K562 (cell line): ENCODE results near the gene RBM28. TPM values are rescaled to one million over a fixed set of nuclear protein-coding genes. Genes with fewer than 3 reads are reported as not detected.

Source experiments
- CHD2 ChIP-seq: IDR thresholded peaks from 2 replicates; pipeline ENCODE4 v1.6.1; 2011; ENCODE audit warnings: low read depth, low read length
- CLOCK ChIP-seq: fragments of 250-450 bp; sonication (Bioruptor Pico); IDR thresholded peaks from 2 replicates; pipeline ENCODE4 v1.4.0; 2020; ENCODE audit warnings: mild to moderate bottlenecking, moderate library complexity, borderline replicate concordance
- CSDE1 ChIP-seq, 2 experiments: fragments of 450-650 bp; IDR thresholded peaks; 2 replicates each; pipeline ENCODE4 v1.6.1; 2016; ENCODE audit warnings: mild to moderate bottlenecking in 1 of 2
- FOXJ2 ChIP-seq: fragments of 200-800 bp; sonication (Bioruptor generic); IDR thresholded peaks from 2 replicates; pipeline ENCODE4 v1.6.1; 2016; ENCODE audit warnings: missing genetic modification characterization, missing compliant biosample characterization
- FOXK1 ChIP-seq: sonication (generic); formaldehyde crosslinking; IDR thresholded peaks from 2 replicates; pipeline ENCODE4 v1.8.0; 2022; ENCODE audit warnings: missing genetic modification reagents, mild to moderate bottlenecking, borderline replicate concordance
- HEY1 ChIP-seq: fragments of 250-450 bp; sonication (Bioruptor Pico); IDR thresholded peaks from 2 replicates; pipeline ENCODE4 v1.5.0; 2020; ENCODE audit warnings: mild to moderate bottlenecking, moderate library complexity, borderline replicate concordance
- HNRNPUL1 ChIP-seq: fragments of 200-400 bp; formaldehyde crosslinking; IDR thresholded peaks from 2 replicates; pipeline ENCODE4 v1.6.1; 2017; ENCODE audit warnings: low read length
- KDM4B ChIP-seq, 2 experiments: fragments of 450-650 bp in 1 of 2; sonication (generic) in 1 of 2; IDR thresholded peaks; 2 replicates each; pipeline ENCODE4 v1.6.1; 2016 to 2017; ENCODE audit warnings: borderline replicate concordance in 2 of 2, antibody characterized with exemption in 1 of 2, low read depth in 1 of 2, mild to moderate bottlenecking in 1 of 2
- LEF1 ChIP-seq: fragments of 450-650 bp; IDR thresholded peaks from 2 replicates; pipeline ENCODE4 v1.6.1; 2016; ENCODE audit warnings: mild to moderate bottlenecking
- MYC ChIP-seq, 2 experiments: fragments of 250-450 bp in 1 of 2; sonication (Bioruptor Pico) in 1 of 2; IDR thresholded peaks; 2 replicates each; pipeline versions ENCODE4 v1.5.1 to v1.6.1; 2012 to 2021; ENCODE audit warnings: low read depth in 2 of 2, borderline replicate concordance in 1 of 2, improper control_type of control experiment in 1 of 2, low read length in 1 of 2, mild to moderate bottlenecking in 1 of 2, moderate library complexity in 1 of 2
- NELFE ChIP-seq: IDR thresholded peaks from 2 replicates; pipeline ENCODE4 v1.6.1; 2011; ENCODE audit warnings: mild to moderate bottlenecking; ENCODE audit not compliant: insufficient read depth, insufficient read length
- PHF8 ChIP-seq: fragments of 200-600 bp; sonication (generic); IDR thresholded peaks from 2 replicates; pipeline ENCODE4 v1.6.1; 2012; ENCODE audit warnings: mixed run types, mild to moderate bottlenecking, inconsistent platforms, low read length, moderate library complexity, borderline replicate concordance
- POLR2AphosphoS2 ChIP-seq: IDR thresholded peaks from 2 replicates; pipeline ENCODE4 v1.6.1; 2012; ENCODE audit warnings: low read length, improper control_type of control experiment
- POLR2G ChIP-seq: fragments of 200-400 bp; formaldehyde crosslinking; IDR thresholded peaks from 2 replicates; pipeline ENCODE4 v1.6.1; 2017; ENCODE audit warnings: low read depth, mild to moderate bottlenecking, antibody characterized with exemption, low read length, moderate library complexity
- POLR3G ChIP-seq: IDR thresholded peaks from 2 replicates; pipeline ENCODE4 v1.6.1; 2011; ENCODE audit not compliant: insufficient read length, insufficient replicate concordance; ENCODE audit errors: extremely low read depth
- RAD21 ChIP-seq, 2 experiments: fragments of 250-450 bp in 1 of 2; fragments of 450-650 bp in 1 of 2; sonication (Bioruptor Pico) in 1 of 2; formaldehyde crosslinking in 1 of 2; IDR thresholded peaks in 1 of 2; conservative IDR thresholded peaks in 1 of 2; 2 replicates each; pipeline versions ENCODE4 v1.4.0 to v1.8.0; 2020 to 2022; ENCODE audit warnings: mild to moderate bottlenecking in 2 of 2, moderate library complexity in 1 of 2
- SMARCA4 ChIP-seq: fragments of 450-650 bp; IDR thresholded peaks from 2 replicates; pipeline ENCODE4 v1.6.1; 2016
- STAT5A ChIP-seq: IDR thresholded peaks from 2 replicates; pipeline ENCODE4 v1.6.1; 2012; ENCODE audit warnings: low read length, inconsistent platforms, borderline replicate concordance
- ZBTB2 ChIP-seq: fragments of 450-650 bp; IDR thresholded peaks from 2 replicates; pipeline ENCODE4 v1.6.1; 2016; ENCODE audit warnings: antibody characterized with exemption
- ZBTB26 ChIP-seq: fragments of 450-650 bp; formaldehyde crosslinking; IDR thresholded peaks from 2 replicates; pipeline ENCODE4 v1.4.0; 2022; ENCODE audit warnings: missing genetic modification characterization
- polyA plus RNA-seq, 8 experiments: library from polyadenylated mRNA; depleted of rRNA in 4 of 8; stranded (reverse) in 5 of 8; unstranded in 3 of 8; fragments of >200 nt; fragmentation: Nextera tagmentation in 2 of 8; fragmentation: Illumina TruSeq in 1 of 8; extraction: Ambion mirVana in 2 of 8; extraction: Trizol in 1 of 8; gene quantifications; 2 replicates each; pipeline versions ENCODE4 v1.2.1 to v1.2.3, GENCODE V29; 2011 to 2014; ENCODE audit warnings: inconsistent platforms in 1 of 8, missing spikeins in 1 of 8
- total RNA-seq, 7 experiments: library from RNA; depleted of rRNA in 6 of 7; stranded (reverse); fragments of >200 nt in 6 of 7; fragmentation: Illumina TruSeq in 2 of 7; extraction: Trizol in 2 of 7; gene quantifications; 2 replicates each; pipeline versions ENCODE4 v1.2.1 to v1.2.3, GENCODE V29; 2011 to 2021; ENCODE audit warnings: low replicate concordance in 1 of 7

The RBM28 gene
- total and polyA plus RNA-seq, 9 of the 15 experiments (the other 6 are each of a cell fraction or from before 2014, with no cell fraction given) = 65.8 to 213 (median 138) TPM

- TF ChIP-seq KDM4B (IDR thresholded peaks at IDR 0.05; ENCODE audit: borderline replicate concordance in 2 of 2, low read depth in 1 of 2) (peak in 1 of 2 experiments; percentile 96; a peak in 2 of 4 replicates), POLR2G (peak; percentile 99), HNRNPUL1 (no peak), CSDE1 (IDR thresholded peaks at IDR 0.05) (no peak), NELFE (no peak), CHD2 (no peak), SMARCA4 (0 out of 2 replicates have a peak, but pooled peaks have one; percentile 59), LEF1 (peak; percentile 71), POLR2AphosphoS2 (peak; percentile 54; the same call in 1 of the 2 replicates), POLR3G (no peak), ZBTB26 (CRISPR knock-in tag) (peak; percentile 33; the same call in 1 of the 2 replicates), CLOCK (no peak; the same call in 1 of the 2 replicates), HEY1 (CRISPR knock-in tag) (no peak), RAD21 (CRISPR knock-in tag; conservative IDR thresholded peaks at IDR 0.05 in 1 of 2, IDR thresholded peaks at IDR 0.05 in 1 of 2) (peak in 1 of 2 experiments; percentile 11; a peak in 1 of 4 replicates), ZBTB2 (peak; percentile 72), PHF8 (peak; percentile 100), STAT5A (0 out of 2 replicates have a peak, but pooled peaks have one; percentile 58), FOXK1 (CRISPR knock-in tag) (peak; percentile 98), MYC (IDR thresholded peaks at IDR 0.05; ENCODE audit: low read depth, low read length) (peak; percentile 99), MYC (CRISPR knock-in tag; IDR thresholded peaks at IDR 0.05; ENCODE audit: borderline replicate concordance, low read depth) (peak; percentile 97), FOXJ2 (tag) (no peak)
Measured at GRCh38 chr7:128343554-128344430, at the start of gene RBM28 (continued).
